ENCODE measurements around the gene PAWR.

The PAWR gene

GRCh38 chr12:79624378-79624777 is 66.4 kb downstream of the PAWR start:
- Mint-ChIP-seq H3K9me3 (peaks cover 38% of the 10 kb centered on the region), H3K4me3 (no peak overlapping the region), H3K4me1 (no peaks in the 10 kb centered on the region), H3K27ac (peak overlapping the region; percentile 8), H3K36me3 (ENCODE audit: low read depth) (peaks cover 43% of the 10 kb centered on the region), H3K27me3 (ENCODE audit: low read depth, poor library complexity) (no peaks in the 10 kb centered on the region)
- TF ChIP-seq CTCF (IDR thresholded peaks at IDR 0.05): no peak
- no peak for DNase-seq

DNA sequence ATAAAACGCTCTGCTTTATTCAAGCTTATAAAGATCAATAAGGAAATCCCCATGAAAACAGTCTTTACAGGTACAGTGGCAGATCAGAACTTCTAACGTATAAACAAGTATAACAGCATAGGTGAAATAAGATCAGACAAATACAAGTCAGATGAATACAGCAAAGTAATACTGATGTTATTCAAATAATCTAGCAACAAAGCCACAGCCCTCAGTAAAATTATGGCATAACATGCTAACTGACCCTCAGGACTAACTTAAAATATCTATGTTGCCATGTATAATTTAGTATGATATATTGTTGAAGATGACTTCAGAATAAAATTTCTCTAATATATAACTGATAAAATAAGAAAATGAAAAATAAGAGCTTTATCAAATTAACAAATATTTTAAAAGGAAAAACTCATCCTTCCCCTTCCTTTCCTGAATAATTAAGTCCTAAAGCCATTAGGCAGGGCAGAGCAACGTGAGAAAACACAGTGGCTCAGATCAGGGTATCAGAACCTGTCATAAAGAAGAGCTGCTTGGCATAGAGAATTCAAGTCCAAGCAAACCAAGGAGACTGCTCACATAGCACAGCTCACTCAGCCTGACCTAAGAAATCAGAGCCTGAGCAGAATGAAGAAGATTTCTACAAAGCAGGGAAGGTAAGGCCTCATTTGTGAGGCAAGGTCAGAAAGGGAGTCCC is 70.7 kb downstream of the PAWR start:
- H3K36me3 Mint-ChIP-seq (ENCODE audit: low read depth): peaks cover 35% of the 10 kb centered on the region
- H3K4me1 Mint-ChIP-seq: no peaks in the 10 kb centered on the region
- DNase-seq: no peak
- no peaks in the 10 kb centered on the region for H3K27me3 Mint-ChIP-seq (ENCODE audit: low read depth, poor library complexity)
- no peak overlapping the region for H3K4me3 Mint-ChIP-seq
- TF ChIP-seq CTCF (IDR thresholded peaks at IDR 0.05): no peak
- H3K9me3 Mint-ChIP-seq: peaks cover 1% of the 10 kb centered on the region
- H3K27ac Mint-ChIP-seq: peak overlapping the region; percentile 83

- Mint-ChIP-seq H3K4me3 (no peak overlapping the region), H3K36me3 (ENCODE audit: low read depth) (peaks cover 35% of the 10 kb centered on the region), H3K27me3 (ENCODE audit: low read depth, poor library complexity) (no peaks in the 10 kb centered on the region), H3K9me3 (no peaks in the 10 kb centered on the region), H3K4me1 (peaks cover 7% of the 10 kb centered on the region), H3K27ac (no peak overlapping the region)
- TF ChIP-seq CTCF (IDR thresholded peaks at IDR 0.05): no peak
- no peak for DNase-seq
Observed at GRCh38 chr12:79618848-79619404, 71.8 kb downstream of the PAWR start.

GRCh38 chr12:79617696-79618095 is 73.1 kb downstream of the PAWR start:
- TF ChIP-seq CTCF (IDR thresholded peaks at IDR 0.05): no peak
- Mint-ChIP-seq H3K36me3 (ENCODE audit: low read depth) (peaks cover 36% of the 10 kb centered on the region), H3K4me1 (peaks cover 7% of the 10 kb centered on the region), H3K9me3 (no peaks in the 10 kb centered on the region), H3K27ac (no peak overlapping the region), H3K4me3 (no peak overlapping the region), H3K27me3 (ENCODE audit: low read depth, poor library complexity) (no peaks in the 10 kb centered on the region)
- DNase-seq: no peak

DNA sequence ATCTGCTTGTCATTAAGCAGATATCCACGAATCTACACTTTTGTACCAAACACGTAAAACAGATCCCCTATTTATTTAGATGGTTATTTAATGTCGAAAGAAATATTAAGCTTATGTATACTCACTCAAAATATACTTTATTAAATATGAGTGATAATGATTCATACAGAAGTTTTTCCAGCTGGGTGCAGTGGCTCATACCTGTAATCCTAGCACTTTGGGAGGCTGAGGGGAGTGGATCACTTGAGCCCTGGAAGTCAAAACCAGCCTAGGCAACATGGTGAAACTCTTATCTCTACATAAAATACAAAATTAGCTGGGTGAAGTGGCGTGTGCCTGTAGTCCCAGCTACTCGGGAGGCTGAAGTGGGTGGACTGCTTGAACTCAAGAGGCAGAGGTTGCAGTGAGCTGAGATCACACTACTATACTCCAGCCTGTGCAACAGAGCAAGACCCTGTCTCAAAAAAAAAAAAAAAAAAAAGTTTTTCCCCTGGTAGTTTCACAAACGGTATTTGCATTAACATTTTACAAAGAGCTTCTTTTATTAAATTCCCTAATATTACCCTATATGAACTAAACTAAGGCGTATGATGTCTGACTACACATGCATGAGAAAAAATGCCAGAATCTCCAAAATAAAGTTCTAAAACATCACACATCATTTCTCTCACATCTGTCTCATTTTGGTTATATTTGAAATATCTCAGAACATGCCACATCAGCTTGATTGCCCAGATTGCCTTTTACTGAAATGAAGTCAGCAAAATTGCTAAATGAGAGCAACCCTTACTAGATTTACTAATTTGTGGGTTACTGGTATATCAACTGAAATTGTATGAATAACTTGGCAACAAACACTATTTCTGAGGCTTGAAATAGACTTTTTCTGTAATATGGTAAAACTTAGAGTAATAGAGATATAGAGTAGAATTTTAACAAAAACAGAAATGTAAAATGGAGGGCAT is 74.9 kb downstream of the PAWR start:
- no peak overlapping the region for H3K4me3 Mint-ChIP-seq
- peaks cover 7% of the 10 kb centered on the region for H3K4me1 Mint-ChIP-seq
- H3K27me3 Mint-ChIP-seq (ENCODE audit: low read depth, poor library complexity): no peaks in the 10 kb centered on the region
- no peak for DNase-seq
- no peaks in the 10 kb centered on the region for H3K9me3 Mint-ChIP-seq
- H3K27ac Mint-ChIP-seq: no peak overlapping the region
- TF ChIP-seq CTCF (IDR thresholded peaks at IDR 0.05): no peak
- H3K36me3 Mint-ChIP-seq (ENCODE audit: low read depth): peaks cover 46% of the 10 kb centered on the region

Measured in nephron progenitor cell (in vitro differentiated cells).